ENCODE measurements around the gene STK32B.

DNA sequence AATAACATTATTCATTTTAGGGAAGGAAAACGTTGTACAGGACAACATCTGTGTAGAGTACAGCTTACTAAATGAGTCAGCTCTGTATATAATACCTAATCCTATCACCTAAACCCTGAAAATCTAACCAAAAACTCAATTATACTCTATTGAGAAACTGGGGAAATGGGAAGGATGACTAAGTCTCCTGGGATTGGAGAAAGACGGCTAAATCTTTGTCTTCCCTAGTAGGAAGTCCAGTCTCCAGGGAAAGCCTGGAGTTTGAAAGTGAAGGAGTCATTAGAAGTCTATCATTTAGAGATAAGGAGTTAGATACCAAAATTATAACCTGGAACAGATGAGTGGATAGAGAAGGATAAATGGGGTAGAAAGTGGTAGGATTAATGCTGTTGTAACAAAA, 286.5 kb downstream of the STK32B start:
- TF ChIP-seq, protein P1, sequence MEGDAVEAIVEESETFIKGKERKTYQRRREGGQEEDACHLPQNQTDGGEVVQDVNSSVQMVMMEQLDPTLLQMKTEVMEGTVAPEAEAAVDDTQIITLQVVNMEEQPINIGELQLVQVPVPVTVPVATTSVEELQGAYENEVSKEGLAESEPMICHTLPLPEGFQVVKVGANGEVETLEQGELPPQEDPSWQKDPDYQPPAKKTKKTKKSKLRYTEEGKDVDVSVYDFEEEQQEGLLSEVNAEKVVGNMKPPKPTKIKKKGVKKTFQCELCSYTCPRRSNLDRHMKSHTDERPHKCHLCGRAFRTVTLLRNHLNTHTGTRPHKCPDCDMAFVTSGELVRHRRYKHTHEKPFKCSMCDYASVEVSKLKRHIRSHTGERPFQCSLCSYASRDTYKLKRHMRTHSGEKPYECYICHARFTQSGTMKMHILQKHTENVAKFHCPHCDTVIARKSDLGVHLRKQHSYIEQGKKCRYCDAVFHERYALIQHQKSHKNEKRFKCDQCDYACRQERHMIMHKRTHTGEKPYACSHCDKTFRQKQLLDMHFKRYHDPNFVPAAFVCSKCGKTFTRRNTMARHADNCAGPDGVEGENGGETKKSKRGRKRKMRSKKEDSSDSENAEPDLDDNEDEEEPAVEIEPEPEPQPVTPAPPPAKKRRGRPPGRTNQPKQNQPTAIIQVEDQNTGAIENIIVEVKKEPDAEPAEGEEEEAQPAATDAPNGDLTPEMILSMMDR (IDR thresholded peaks at IDR 0.05): no peak
- no peak for TF ChIP-seq TAF1 (IDR thresholded peaks at IDR 0.05; ENCODE audit: borderline replicate concordance, low read depth, low read length)
- TF ChIP-seq EZH2phosphoT487 (IDR thresholded peaks at IDR 0.05; ENCODE audit: borderline replicate concordance, low read depth): no peak
- no peak for TF ChIP-seq MXI1 (IDR thresholded peaks at IDR 0.05; ENCODE audit: low read depth, low read length)
- no peak for TF ChIP-seq FOSL2 (IDR thresholded peaks at IDR 0.05; ENCODE audit: borderline replicate concordance, low read depth)
- TF ChIP-seq POLR2AphosphoS5 (IDR thresholded peaks at IDR 0.05; ENCODE audit: low read depth, low read length): no peak
- TF ChIP-seq, protein P2, sequence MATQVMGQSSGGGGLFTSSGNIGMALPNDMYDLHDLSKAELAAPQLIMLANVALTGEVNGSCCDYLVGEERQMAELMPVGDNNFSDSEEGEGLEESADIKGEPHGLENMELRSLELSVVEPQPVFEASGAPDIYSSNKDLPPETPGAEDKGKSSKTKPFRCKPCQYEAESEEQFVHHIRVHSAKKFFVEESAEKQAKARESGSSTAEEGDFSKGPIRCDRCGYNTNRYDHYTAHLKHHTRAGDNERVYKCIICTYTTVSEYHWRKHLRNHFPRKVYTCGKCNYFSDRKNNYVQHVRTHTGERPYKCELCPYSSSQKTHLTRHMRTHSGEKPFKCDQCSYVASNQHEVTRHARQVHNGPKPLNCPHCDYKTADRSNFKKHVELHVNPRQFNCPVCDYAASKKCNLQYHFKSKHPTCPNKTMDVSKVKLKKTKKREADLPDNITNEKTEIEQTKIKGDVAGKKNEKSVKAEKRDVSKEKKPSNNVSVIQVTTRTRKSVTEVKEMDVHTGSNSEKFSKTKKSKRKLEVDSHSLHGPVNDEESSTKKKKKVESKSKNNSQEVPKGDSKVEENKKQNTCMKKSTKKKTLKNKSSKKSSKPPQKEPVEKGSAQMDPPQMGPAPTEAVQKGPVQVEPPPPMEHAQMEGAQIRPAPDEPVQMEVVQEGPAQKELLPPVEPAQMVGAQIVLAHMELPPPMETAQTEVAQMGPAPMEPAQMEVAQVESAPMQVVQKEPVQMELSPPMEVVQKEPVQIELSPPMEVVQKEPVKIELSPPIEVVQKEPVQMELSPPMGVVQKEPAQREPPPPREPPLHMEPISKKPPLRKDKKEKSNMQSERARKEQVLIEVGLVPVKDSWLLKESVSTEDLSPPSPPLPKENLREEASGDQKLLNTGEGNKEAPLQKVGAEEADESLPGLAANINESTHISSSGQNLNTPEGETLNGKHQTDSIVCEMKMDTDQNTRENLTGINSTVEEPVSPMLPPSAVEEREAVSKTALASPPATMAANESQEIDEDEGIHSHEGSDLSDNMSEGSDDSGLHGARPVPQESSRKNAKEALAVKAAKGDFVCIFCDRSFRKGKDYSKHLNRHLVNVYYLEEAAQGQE (IDR thresholded peaks at IDR 0.05; ENCODE audit: low read depth, low read length): no peak
- TF ChIP-seq GATA2 (CRISPR knock-in tag; IDR thresholded peaks at IDR 0.05): no peak
- TF ChIP-seq YY1 (IDR thresholded peaks at IDR 0.05; ENCODE audit: low read depth): no peak
- no peak for TF ChIP-seq RCOR1 (IDR thresholded peaks at IDR 0.05; ENCODE audit: low read length)
- no peak for TF ChIP-seq MEF2A (IDR thresholded peaks at IDR 0.05; ENCODE audit: borderline replicate concordance, low read depth)
- no peak for TF ChIP-seq SMC3 (IDR thresholded peaks at IDR 0.05; ENCODE audit: low read depth, low read length)
- no peak for TF ChIP-seq MAX (IDR thresholded peaks at IDR 0.05; ENCODE audit: low read depth)

Data from SK-N-SH (cell line).